Measurements from ENCODE around the gene C14orf180. TPM values are rescaled to one million over a fixed set of nuclear protein-coding genes. Genes with fewer than 3 reads are reported as not detected.

C14orf180 gene
- total RNA-seq, 1 experiment from 2014 or later: not detected

- BruUV-seq (replicated peaks): no TSS peak
- Histone ChIP-seq H3K4me3 (ENCODE audit: low read depth in 2 of 2, low read length in 2 of 2) (no peak overlapping the region), H3K36me3 (ENCODE audit: control insufficient read depth, insufficient read depth, low read length) (no peaks in the 10 kb centered on the region), H3K27me3 (ENCODE audit: control insufficient read depth, insufficient read depth, low read length) (no peaks in the 10 kb centered on the region; the same call in 1 of the 2 replicates), H3K4me1 (ENCODE audit: control insufficient read depth, insufficient read depth, low read length) (no peaks in the 10 kb centered on the region), H3K9me3 (ENCODE audit: control insufficient read depth, insufficient read depth, low read depth, low read length) (no peaks in the 10 kb centered on the region), H3K27ac (ENCODE audit: low read length) (no peak overlapping the region)
- no peak for TF ChIP-seq CTCF (IDR thresholded peaks at IDR 0.05)
- TF ChIP-seq TCF7L2 (IDR thresholded peaks at IDR 0.05; ENCODE audit: low read depth, low read length): no peak
- TF ChIP-seq, protein P1, sequence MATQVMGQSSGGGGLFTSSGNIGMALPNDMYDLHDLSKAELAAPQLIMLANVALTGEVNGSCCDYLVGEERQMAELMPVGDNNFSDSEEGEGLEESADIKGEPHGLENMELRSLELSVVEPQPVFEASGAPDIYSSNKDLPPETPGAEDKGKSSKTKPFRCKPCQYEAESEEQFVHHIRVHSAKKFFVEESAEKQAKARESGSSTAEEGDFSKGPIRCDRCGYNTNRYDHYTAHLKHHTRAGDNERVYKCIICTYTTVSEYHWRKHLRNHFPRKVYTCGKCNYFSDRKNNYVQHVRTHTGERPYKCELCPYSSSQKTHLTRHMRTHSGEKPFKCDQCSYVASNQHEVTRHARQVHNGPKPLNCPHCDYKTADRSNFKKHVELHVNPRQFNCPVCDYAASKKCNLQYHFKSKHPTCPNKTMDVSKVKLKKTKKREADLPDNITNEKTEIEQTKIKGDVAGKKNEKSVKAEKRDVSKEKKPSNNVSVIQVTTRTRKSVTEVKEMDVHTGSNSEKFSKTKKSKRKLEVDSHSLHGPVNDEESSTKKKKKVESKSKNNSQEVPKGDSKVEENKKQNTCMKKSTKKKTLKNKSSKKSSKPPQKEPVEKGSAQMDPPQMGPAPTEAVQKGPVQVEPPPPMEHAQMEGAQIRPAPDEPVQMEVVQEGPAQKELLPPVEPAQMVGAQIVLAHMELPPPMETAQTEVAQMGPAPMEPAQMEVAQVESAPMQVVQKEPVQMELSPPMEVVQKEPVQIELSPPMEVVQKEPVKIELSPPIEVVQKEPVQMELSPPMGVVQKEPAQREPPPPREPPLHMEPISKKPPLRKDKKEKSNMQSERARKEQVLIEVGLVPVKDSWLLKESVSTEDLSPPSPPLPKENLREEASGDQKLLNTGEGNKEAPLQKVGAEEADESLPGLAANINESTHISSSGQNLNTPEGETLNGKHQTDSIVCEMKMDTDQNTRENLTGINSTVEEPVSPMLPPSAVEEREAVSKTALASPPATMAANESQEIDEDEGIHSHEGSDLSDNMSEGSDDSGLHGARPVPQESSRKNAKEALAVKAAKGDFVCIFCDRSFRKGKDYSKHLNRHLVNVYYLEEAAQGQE (IDR thresholded peaks at IDR 0.05; ENCODE audit: insufficient read depth in 1 of 2, low read depth in 2 of 2, low read length in 1 of 2): no peak
- no peak for TF ChIP-seq POLR2AphosphoS5 (IDR thresholded peaks at IDR 0.05; ENCODE audit: low read depth, low read length)
- TF ChIP-seq SIN3A (IDR thresholded peaks at IDR 0.05; ENCODE audit: borderline replicate concordance, insufficient read depth, low read depth, low read length): no peak
- no peak for ATAC-seq
- intact Hi-C loops (cut with micrococcal nuclease; ENCODE audit: unreplicated experiment) (no loop called here), in situ Hi-C loops (cut with HindIII; ENCODE audit: low pct_unique_long_range_greater_than_20kb, low sequenced_read_pairs) (no loop called here)
- POLR2A ChIA-PET: no interaction called here
- CTCF ChIA-PET: interaction anchor here (0.7 kb wide), 1 partner anchor 57 kb away, joined by 3 read pairs; no protein-coding TSS in a partner anchor
- DNase-seq (ENCODE audit: low read depth, low spot score): no peak
These were observed 28.5 kb upstream of the C14orf180 start for GRCh38 chr14:104550861-104551728.

DNA sequence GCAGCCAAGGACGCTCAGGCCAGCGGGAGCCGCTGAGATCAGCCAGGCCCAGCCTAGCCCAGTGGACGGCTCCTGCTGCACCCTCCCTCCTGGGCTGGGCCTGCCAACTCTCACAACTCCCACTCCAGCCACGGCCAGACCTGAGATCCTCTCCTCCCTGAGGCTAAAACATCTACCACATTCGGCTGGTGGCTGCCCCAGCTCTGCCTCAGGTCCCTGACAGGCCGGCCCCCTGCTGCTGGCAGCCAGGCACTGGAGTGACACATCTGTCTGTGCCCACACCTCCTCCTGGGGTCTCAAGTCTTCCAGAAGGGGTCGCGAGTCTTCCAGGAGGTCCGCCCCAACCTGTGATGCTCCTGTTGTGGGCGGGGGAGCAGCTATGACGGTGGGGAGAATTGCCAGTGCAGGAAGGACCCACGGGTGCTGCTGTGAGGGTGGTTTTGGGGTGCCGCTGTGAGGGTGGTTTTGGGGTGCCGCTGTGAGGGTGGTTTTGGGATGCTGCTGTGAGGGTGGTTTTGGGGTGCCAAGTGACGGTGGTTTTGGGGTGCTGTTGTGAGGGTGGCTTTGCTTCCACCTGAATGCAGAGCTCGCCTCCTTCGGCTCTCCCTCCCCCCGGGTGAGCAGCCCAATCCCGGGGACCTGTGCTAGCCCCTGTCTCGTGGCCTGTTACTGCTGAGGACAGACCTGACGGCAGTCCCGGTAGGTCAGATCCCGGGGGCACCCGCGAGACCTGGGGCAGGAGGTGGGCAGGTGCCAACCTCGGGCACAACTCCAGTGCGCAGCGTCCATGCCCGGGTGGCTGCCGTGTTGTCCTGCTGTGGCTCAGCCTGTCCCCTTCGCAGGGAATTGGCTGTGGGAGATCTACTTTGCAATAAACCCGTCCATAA, 27.5 kb upstream of the C14orf180 start:
- intact Hi-C loops (cut with micrococcal nuclease; ENCODE audit: unreplicated experiment): no loop called here
- no peak overlapping the region for H3K4me3 ChIP-seq (ENCODE audit: low read depth in 2 of 2, low read length in 2 of 2)
- DNase-seq (ENCODE audit: low read depth, low spot score) (no peak), ATAC-seq (0 out of 2 replicates have a peak, but pooled peaks have one; percentile 44)
- no peaks in the 10 kb centered on the region; the same call in 1 of the 2 replicates for H3K27me3 ChIP-seq (ENCODE audit: control insufficient read depth, insufficient read depth, low read length)
- no peaks in the 10 kb centered on the region for H3K36me3 ChIP-seq (ENCODE audit: control insufficient read depth, insufficient read depth, low read length)
- in situ Hi-C loops (cut with HindIII; ENCODE audit: low pct_unique_long_range_greater_than_20kb, low sequenced_read_pairs): no loop called here
- H3K9me3 ChIP-seq (ENCODE audit: control insufficient read depth, insufficient read depth, low read depth, low read length): no peaks in the 10 kb centered on the region
- POLR2A ChIA-PET: no interaction called here
- no peaks in the 10 kb centered on the region for H3K4me1 ChIP-seq (ENCODE audit: control insufficient read depth, insufficient read depth, low read length)
- TF ChIP-seq TCF7L2 (IDR thresholded peaks at IDR 0.05; ENCODE audit: low read depth, low read length) (no peak), SIN3A (IDR thresholded peaks at IDR 0.05; ENCODE audit: borderline replicate concordance, insufficient read depth, low read depth, low read length) (no peak), CTCF (IDR thresholded peaks at IDR 0.05) (no peak), POLR2AphosphoS5 (IDR thresholded peaks at IDR 0.05; ENCODE audit: low read depth, low read length) (no peak)
- TF ChIP-seq, protein P1 (IDR thresholded peaks at IDR 0.05; ENCODE audit: insufficient read depth in 1 of 2, low read depth in 2 of 2, low read length in 1 of 2): no peak
- no TSS peak for BruUV-seq (replicated peaks)
- CTCF ChIA-PET: no interaction called here
- no peak overlapping the region for H3K27ac ChIP-seq (ENCODE audit: low read length)
